Glutamatergic neuron (in vitro differentiated cells): ENCODE measurements around the gene C10orf67. TPM values are rescaled to one million over a fixed set of nuclear protein-coding genes. Genes with fewer than 3 reads are reported as not detected.

Experiments used
- DNase-seq: peaks from one replicate; pipeline ENCODE4 v3.0.0; 2022
- H3K27ac Mint-ChIP-seq: one replicate; pipeline ENCODE4 v1.8.0; 2020; ENCODE audit warnings: mild to moderate bottlenecking, mixed read lengths, inconsistent platforms; ENCODE audit not compliant: unreplicated experiment
- H3K27me3 Mint-ChIP-seq: one replicate; pipeline ENCODE4 v1.8.0; 2020; ENCODE audit warnings: mild to moderate bottlenecking, moderate library complexity, mixed read lengths, inconsistent platforms; ENCODE audit not compliant: unreplicated experiment
- H3K36me3 Mint-ChIP-seq: one replicate; pipeline ENCODE4 v1.8.0; 2020; ENCODE audit warnings: mild to moderate bottlenecking, mixed read lengths, inconsistent platforms; ENCODE audit not compliant: unreplicated experiment
- H3K4me1 Mint-ChIP-seq: one replicate; pipeline ENCODE4 v1.8.0; 2020; ENCODE audit warnings: mild to moderate bottlenecking, low read depth, mixed read lengths, inconsistent platforms; ENCODE audit not compliant: unreplicated experiment
- H3K4me3 Mint-ChIP-seq: one replicate; pipeline ENCODE4 v1.8.0; 2020; ENCODE audit warnings: mild to moderate bottlenecking, mixed read lengths, inconsistent platforms; ENCODE audit not compliant: unreplicated experiment
- H3K9me3 Mint-ChIP-seq: one replicate; pipeline ENCODE4 v1.8.0; 2020; ENCODE audit warnings: mild to moderate bottlenecking, moderate library complexity, mixed read lengths, inconsistent platforms; ENCODE audit not compliant: unreplicated experiment
- CTCF ChIP-seq: fragments of 200-600 bp; sonication (generic); IDR thresholded peaks from one replicate; pipeline ENCODE4 v1.5.0; 2021; ENCODE audit not compliant: partially characterized antibody, unreplicated experiment
- total RNA-seq: library from RNA; stranded (reverse); fragmentation: NEBNext Ultra II Directional; extraction: Animal tissue kit (Norgen Biotek cat#: 25700); gene quantifications from one replicate; pipeline ENCODE4 v1.2.1, GENCODE V29; 2021; ENCODE audit not compliant: unreplicated experiment

The C10orf67 gene
- total RNA-seq, 1 donor from 2014 or later, result not detected

GRCh38 chr10:23337616-23338015, 7.0 kb downstream of the C10orf67 start:
- TF ChIP-seq CTCF, result no peak
- Mint-ChIP-seq H3K9me3 (no peaks in the 10 kb centered on the region), H3K4me1 (no peaks in the 10 kb centered on the region), H3K36me3 (no peaks in the 10 kb centered on the region), H3K27me3 (peaks cover 7% of the 10 kb centered on the region), H3K27ac (no peak overlapping the region), H3K4me3 (no peak overlapping the region)
- DNase-seq, result no peak

GRCh38 chr10:23331567-23332301, 12.9 kb downstream of the C10orf67 start:
- no peak for TF ChIP-seq CTCF
- Mint-ChIP-seq H3K36me3 (no peaks in the 10 kb centered on the region), H3K27me3 (peaks cover 4% of the 10 kb centered on the region), H3K9me3 (peaks cover 1% of the 10 kb centered on the region), H3K27ac (no peak overlapping the region), H3K4me3 (no peak overlapping the region), H3K4me1 (no peaks in the 10 kb centered on the region)
- DNase-seq, result no peak

DNA sequence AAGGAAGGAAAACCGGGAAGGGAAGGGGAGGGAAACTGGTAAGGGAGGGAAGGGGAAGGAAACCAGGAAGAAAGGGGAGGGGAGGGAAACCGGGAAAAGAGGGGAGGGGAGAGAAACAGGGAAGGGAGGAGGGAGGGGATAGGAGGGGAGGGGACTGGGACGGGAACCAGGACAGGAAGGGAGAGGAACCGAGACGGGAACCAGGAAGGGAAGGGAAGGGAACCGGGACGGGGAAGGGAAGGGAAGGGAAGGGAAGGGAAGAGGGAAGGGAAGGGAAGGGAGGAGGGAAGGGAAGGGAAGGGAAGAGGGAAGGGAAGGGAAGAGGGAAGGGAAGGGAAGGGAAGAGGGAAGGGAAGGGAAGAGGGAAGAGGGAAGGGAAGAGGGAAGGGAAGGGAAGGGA, 13.6 kb downstream of the C10orf67 start:
- no peak overlapping the region for H3K27ac Mint-ChIP-seq
- peaks cover 1% of the 10 kb centered on the region for H3K9me3 Mint-ChIP-seq
- TF ChIP-seq CTCF, result no peak
- H3K4me3 Mint-ChIP-seq, result no peak overlapping the region
- H3K4me1 Mint-ChIP-seq, result no peaks in the 10 kb centered on the region
- peaks cover 4% of the 10 kb centered on the region for H3K27me3 Mint-ChIP-seq
- H3K36me3 Mint-ChIP-seq, result no peaks in the 10 kb centered on the region
- DNase-seq, result no peak

DNA sequence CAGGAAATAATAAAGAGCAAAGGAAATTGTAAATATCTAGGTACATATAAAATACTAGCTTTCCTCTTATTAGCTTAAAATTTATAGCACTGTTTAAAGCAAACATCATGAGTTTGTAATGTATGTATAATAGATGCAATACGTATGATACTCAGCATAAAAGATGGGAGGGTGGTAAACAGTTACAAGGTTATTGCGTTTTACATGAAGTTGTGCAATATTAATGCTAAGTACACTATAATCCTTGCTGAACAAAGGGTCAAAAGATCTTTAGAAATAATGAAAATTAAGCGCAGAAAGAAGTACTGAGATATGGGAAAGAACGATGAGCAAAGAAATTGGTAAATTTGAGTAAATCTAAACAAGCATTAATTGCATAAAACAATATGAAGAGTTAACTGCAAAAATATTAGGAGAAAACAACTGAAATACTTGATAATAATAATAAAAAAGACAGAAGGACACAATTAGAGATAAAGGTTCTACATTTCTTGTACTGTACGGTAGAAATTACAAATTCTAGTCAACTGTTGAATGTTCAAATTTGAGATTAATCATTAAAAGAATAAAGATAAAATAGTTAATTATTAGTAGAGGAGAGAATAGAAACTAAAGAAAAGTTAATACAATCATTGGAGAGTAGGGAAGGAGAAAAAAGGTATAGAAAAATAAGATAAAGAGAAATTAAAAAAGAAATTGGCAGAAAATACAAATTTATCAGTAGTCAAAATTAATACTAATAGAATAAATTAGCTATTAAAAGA, 17.9 kb downstream of the C10orf67 start:
- Mint-ChIP-seq H3K27me3 (no peaks in the 10 kb centered on the region), H3K9me3 (peaks cover 1% of the 10 kb centered on the region), H3K36me3 (no peaks in the 10 kb centered on the region), H3K4me3 (no peak overlapping the region), H3K4me1 (no peaks in the 10 kb centered on the region), H3K27ac (no peak overlapping the region)
- DNase-seq, result no peak
- no peak for TF ChIP-seq CTCF

DNA sequence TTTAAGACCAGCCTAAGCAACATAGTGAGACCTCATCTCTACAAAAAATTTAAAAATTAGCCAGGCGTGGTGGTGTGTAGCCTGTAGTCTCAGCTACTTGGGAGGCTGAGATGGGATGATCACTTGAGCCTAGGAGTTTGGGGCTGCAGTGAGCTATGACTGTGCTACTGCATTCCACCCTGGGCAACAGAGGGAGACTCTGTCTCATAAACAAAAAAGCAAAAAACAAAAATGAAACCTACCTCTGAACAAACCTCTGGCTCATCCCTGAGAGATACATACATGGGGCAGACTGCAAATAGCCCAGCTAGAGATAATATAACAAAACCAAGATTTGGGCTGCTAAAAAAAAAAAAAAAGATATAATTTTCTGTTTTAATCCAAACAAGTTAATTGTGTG, 19.5 kb downstream of the C10orf67 start:
- no peaks in the 10 kb centered on the region for H3K36me3 Mint-ChIP-seq
- H3K4me1 Mint-ChIP-seq, result no peaks in the 10 kb centered on the region
- H3K4me3 Mint-ChIP-seq, result no peak overlapping the region
- no peaks in the 10 kb centered on the region for H3K27me3 Mint-ChIP-seq
- no peak overlapping the region for H3K27ac Mint-ChIP-seq
- no peak for DNase-seq
- no peak for TF ChIP-seq CTCF
- no peaks in the 10 kb centered on the region for H3K9me3 Mint-ChIP-seq
